ENCODE results near the gene MCM6.

DNA sequence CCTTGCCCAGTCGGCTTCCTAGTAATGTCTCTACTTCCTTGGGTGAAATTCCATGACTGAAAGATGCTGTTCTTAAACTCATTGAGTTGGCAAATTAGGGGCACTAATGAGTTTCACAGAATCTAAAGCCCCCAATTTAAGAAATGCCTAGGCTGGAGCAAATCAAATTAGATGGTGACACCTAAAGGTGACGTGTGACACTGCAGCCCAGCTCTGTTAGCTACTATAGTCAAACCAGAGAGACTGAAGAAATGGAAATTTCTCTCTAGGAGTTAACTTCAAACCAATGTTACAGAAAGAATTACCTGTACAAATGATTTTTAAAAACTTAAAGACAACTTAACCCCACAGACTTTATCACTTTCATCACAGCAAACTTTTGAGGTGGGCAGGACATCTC is 76.5 kb downstream of the MCM6 start:
- no peak for TF ChIP-seq CHD2 (IDR thresholded peaks at IDR 0.05; ENCODE audit: low read length, partially characterized antibody)
- no peak for TF ChIP-seq CTCF (IDR thresholded peaks at IDR 0.05)
- no peak for TF ChIP-seq SIN3A (IDR thresholded peaks at IDR 0.05; ENCODE audit: borderline replicate concordance, low read depth, low read length)
- TF ChIP-seq, protein P1, sequence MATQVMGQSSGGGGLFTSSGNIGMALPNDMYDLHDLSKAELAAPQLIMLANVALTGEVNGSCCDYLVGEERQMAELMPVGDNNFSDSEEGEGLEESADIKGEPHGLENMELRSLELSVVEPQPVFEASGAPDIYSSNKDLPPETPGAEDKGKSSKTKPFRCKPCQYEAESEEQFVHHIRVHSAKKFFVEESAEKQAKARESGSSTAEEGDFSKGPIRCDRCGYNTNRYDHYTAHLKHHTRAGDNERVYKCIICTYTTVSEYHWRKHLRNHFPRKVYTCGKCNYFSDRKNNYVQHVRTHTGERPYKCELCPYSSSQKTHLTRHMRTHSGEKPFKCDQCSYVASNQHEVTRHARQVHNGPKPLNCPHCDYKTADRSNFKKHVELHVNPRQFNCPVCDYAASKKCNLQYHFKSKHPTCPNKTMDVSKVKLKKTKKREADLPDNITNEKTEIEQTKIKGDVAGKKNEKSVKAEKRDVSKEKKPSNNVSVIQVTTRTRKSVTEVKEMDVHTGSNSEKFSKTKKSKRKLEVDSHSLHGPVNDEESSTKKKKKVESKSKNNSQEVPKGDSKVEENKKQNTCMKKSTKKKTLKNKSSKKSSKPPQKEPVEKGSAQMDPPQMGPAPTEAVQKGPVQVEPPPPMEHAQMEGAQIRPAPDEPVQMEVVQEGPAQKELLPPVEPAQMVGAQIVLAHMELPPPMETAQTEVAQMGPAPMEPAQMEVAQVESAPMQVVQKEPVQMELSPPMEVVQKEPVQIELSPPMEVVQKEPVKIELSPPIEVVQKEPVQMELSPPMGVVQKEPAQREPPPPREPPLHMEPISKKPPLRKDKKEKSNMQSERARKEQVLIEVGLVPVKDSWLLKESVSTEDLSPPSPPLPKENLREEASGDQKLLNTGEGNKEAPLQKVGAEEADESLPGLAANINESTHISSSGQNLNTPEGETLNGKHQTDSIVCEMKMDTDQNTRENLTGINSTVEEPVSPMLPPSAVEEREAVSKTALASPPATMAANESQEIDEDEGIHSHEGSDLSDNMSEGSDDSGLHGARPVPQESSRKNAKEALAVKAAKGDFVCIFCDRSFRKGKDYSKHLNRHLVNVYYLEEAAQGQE (IDR thresholded peaks at IDR 0.05; ENCODE audit: low read depth, low read length), result no peak
- TF ChIP-seq POLR2AphosphoS5 (IDR thresholded peaks at IDR 0.05; ENCODE audit: low read depth, low read length), result no peak
